HCT116 (cell line): ENCODE results near the gene COL23A1. TPM values are rescaled to one million over a fixed set of nuclear protein-coding genes. Genes with fewer than 3 reads are reported as not detected.

ENCODE experiments used
- ATAC-seq: fragments of 200-7000 bp; cut with Tn5 transposase; 2 replicates; pipeline ENCODE4 v1.9.1; 2020; ENCODE audit warnings: mild to moderate bottlenecking, moderate library complexity
- BruUV-seq: library from RNA; stranded (reverse); fragments of 400-500 nt; replicated peaks from 2 replicates; lab custom pipeline; 2021; lab: Mats Ljungman, UMichigan
- CTCF ChIA-PET: fragments of 300-600 bp; sonication (Branson Sonifier 250); formaldehyde crosslinking; loops from one replicate; lab custom pipeline; 2021; ENCODE audit warnings: antibody characterized with exemption; lab: Charles Lee
- POLR2A ChIA-PET: fragments of 300-600, 350-600 bp; sonication (Branson Sonifier 250); formaldehyde crosslinking; loops from one replicate; lab custom pipeline; 2021; ENCODE audit warnings: antibody characterized with exemption; lab: Charles Lee
- RAD21 ChIA-PET, 2 experiments: fragments of 300-600 bp; sonication (Branson Sonifier 250); formaldehyde crosslinking; loops; one replicate each; lab custom pipeline; 2023; ENCODE audit warnings: low total read pairs in 2 of 2; ENCODE audit not compliant: uncharacterized antibody in 2 of 2, unreplicated experiment in 2 of 2, low non-redundant PET in 1 of 2; lab: Charles Lee
- DNase-seq: peaks from one replicate; pipeline ENCODE4 v3.0.0-alpha.2; 2010; ENCODE audit warnings: low read depth, low spot score
- H2AFZ ChIP-seq: fragments of 200-600 bp; shearing (Covaris generic), sonication (generic); 2 replicates; pipeline ENCODE4 v1.6.1; 2017; ENCODE audit warnings: low read depth, mixed run types, mixed read lengths, antibody characterized with exemption, low read length; ENCODE audit not compliant: poor library complexity, severe bottlenecking
- H3K27ac ChIP-seq: 2 replicates; pipeline ENCODE4 v1.5.1; 2012; ENCODE audit warnings: low read depth, low read length
- H3K27me3 ChIP-seq: fragments of 200-600 bp; sonication (generic); 2 replicates; pipeline ENCODE4 v1.6.1; 2016; ENCODE audit warnings: mixed run types, low read length, mixed read lengths; ENCODE audit not compliant: insufficient read depth
- H3K36me3 ChIP-seq, 2 experiments: fragments of 200-500 bp in 1 of 2; fragments of 200-600 bp in 1 of 2; sonication (Bioruptor generic) in 1 of 2; sonication (generic) in 1 of 2; 2 replicates each; pipeline versions ENCODE4 v1.5.1 to v1.6.1; 2014 to 2016; ENCODE audit warnings: low read length in 2 of 2, inconsistent platforms in 1 of 2, mixed read lengths in 1 of 2, mixed run types in 1 of 2; ENCODE audit not compliant: insufficient read depth in 2 of 2, control insufficient read depth in 1 of 2
- H3K4me1 ChIP-seq, 2 experiments: fragments of 200-600 bp in 1 of 2; sonication (generic) in 1 of 2; 2 replicates each; pipeline versions ENCODE4 v1.5.1 to v1.6.1; 2012 to 2017; ENCODE audit warnings: low read length in 2 of 2, inconsistent platforms in 1 of 2, mild to moderate bottlenecking in 1 of 2, mixed read lengths in 1 of 2, mixed run types in 1 of 2, moderate library complexity in 1 of 2; ENCODE audit not compliant: insufficient read depth in 2 of 2, control insufficient read depth in 1 of 2
- H3K4me2 ChIP-seq: fragments of 200-600 bp; sonication (generic); 2 replicates; pipeline ENCODE4 v1.6.1; 2017; ENCODE audit warnings: mixed run types, low read length, mixed read lengths
- H3K4me3 ChIP-seq, 2 experiments: fragments of 200-600 bp in 1 of 2; sonication (generic) in 1 of 2; replicated peaks in 1 of 2; 2 replicates each; pipeline ENCODE4 v1.5.1; 2011 to 2016; ENCODE audit warnings: low read length in 2 of 2, control low read depth in 1 of 2, low read depth in 1 of 2, mild to moderate bottlenecking in 1 of 2, mixed read lengths in 1 of 2, mixed run types in 1 of 2
- H3K79me2 ChIP-seq: fragments of 200-600 bp; sonication (generic); 2 replicates; pipeline ENCODE4 v1.6.1; 2017; ENCODE audit warnings: mild to moderate bottlenecking, mixed run types, low read length, moderate library complexity, mixed read lengths; ENCODE audit not compliant: insufficient read depth
- H3K9ac ChIP-seq: fragments of 200-600 bp; sonication (generic); 2 replicates; pipeline ENCODE4 v1.6.1; 2016; ENCODE audit warnings: low read length, mixed read lengths
- H3K9me2 ChIP-seq: fragments of 200-600 bp; sonication (generic), shearing (Covaris generic); 2 replicates; pipeline ENCODE4 v1.6.1; 2017; ENCODE audit warnings: mixed run types, mild to moderate bottlenecking, moderate library complexity; ENCODE audit not compliant: insufficient read depth
- H3K9me3 ChIP-seq, 2 experiments: fragments of 200-500 bp in 1 of 2; fragments of 200-600 bp in 1 of 2; sonication (Bioruptor generic) in 1 of 2; sonication (generic) in 1 of 2; 2 replicates each; pipeline ENCODE4 v1.6.1; 2014 to 2017; ENCODE audit warnings: low read length in 2 of 2, mixed read lengths in 2 of 2, inconsistent platforms in 1 of 2, low read depth in 1 of 2, mild to moderate bottlenecking in 1 of 2, mixed run types in 1 of 2, moderate library complexity in 1 of 2; ENCODE audit not compliant: control insufficient read depth in 1 of 2, insufficient read depth in 1 of 2
- H4K20me1 ChIP-seq: fragments of 200-600 bp; sonication (generic), shearing (Covaris generic); 2 replicates; pipeline ENCODE4 v1.6.1; 2017; ENCODE audit warnings: mixed run types, mild to moderate bottlenecking, moderate library complexity; ENCODE audit not compliant: insufficient read depth
- ATF3 ChIP-seq: IDR thresholded peaks from 2 replicates; pipeline ENCODE4 v1.6.1; 2012
- CEBPB ChIP-seq: IDR thresholded peaks from 2 replicates; pipeline ENCODE4 v1.6.1; 2012; ENCODE audit warnings: low read depth
- CTCF ChIP-seq, 3 experiments: fragments of 200-600 bp in 1 of 3; sonication (generic) in 1 of 3; IDR thresholded peaks in 2 of 3; conservative IDR thresholded peaks in 1 of 3; 2 replicates each; pipeline ENCODE4 v1.5.1; 2012 to 2017; ENCODE audit warnings: low read depth in 2 of 3, low read length in 2 of 3, antibody characterized with exemption in 1 of 3, borderline replicate concordance in 1 of 3, control low read depth in 1 of 3, mild to moderate bottlenecking in 1 of 3, mixed read lengths in 1 of 3, mixed run types in 1 of 3, moderate library complexity in 1 of 3; ENCODE audit not compliant: insufficient read depth in 1 of 3
- EGR1 ChIP-seq: IDR thresholded peaks from 2 replicates; pipeline ENCODE4 v1.6.1; 2012; ENCODE audit warnings: low read depth
- ELF1 ChIP-seq: IDR thresholded peaks from 2 replicates; pipeline ENCODE4 v1.6.1; 2012; ENCODE audit warnings: low read depth, borderline replicate concordance
- EZH2 ChIP-seq: fragments of 200-600 bp; sonication (generic); IDR thresholded peaks from 2 replicates; pipeline ENCODE4 v1.6.1; 2017; ENCODE audit warnings: antibody characterized with exemption, mixed run types
- EZH2phosphoT487 ChIP-seq: fragments of 200-600 bp; IDR thresholded peaks from 2 replicates; pipeline ENCODE4 v1.6.1; 2018; ENCODE audit warnings: antibody characterized with exemption, borderline replicate concordance
- FOSL1 ChIP-seq: IDR thresholded peaks from 2 replicates; pipeline ENCODE4 v1.6.1; 2012; ENCODE audit warnings: low read depth
- JUND ChIP-seq: IDR thresholded peaks from 2 replicates; pipeline ENCODE4 v1.6.1; 2012
- MAX ChIP-seq: IDR thresholded peaks from 2 replicates; pipeline ENCODE4 v1.6.1; 2012
- POLR2AphosphoS5 ChIP-seq: IDR thresholded peaks from 2 replicates; pipeline ENCODE4 v1.6.1; 2011; ENCODE audit warnings: mild to moderate bottlenecking, low read depth, low read length, moderate library complexity
- RAD21 ChIP-seq: IDR thresholded peaks from 2 replicates; pipeline ENCODE4 v1.6.1; 2012; ENCODE audit warnings: low read depth, mild to moderate bottlenecking
- SRF ChIP-seq: IDR thresholded peaks from 2 replicates; pipeline ENCODE4 v1.6.1; 2012; ENCODE audit warnings: low read depth
- YY1 ChIP-seq: IDR thresholded peaks from 2 replicates; pipeline ENCODE4 v1.6.1; 2011; ENCODE audit warnings: low read length, low read depth, moderate library complexity, mild to moderate bottlenecking; ENCODE audit not compliant: insufficient replicate concordance; ENCODE audit errors: extremely low read depth
- ZBTB33 ChIP-seq: IDR thresholded peaks from 2 replicates; pipeline ENCODE4 v1.6.1; 2011; ENCODE audit warnings: mild to moderate bottlenecking, low read length, moderate library complexity; ENCODE audit not compliant: insufficient replicate concordance; ENCODE audit errors: extremely low read depth
- ZFX ChIP-seq: fragments of 450-650 bp; IDR thresholded peaks from 2 replicates; pipeline ENCODE4 v1.6.1; 2017
- ZNF274 ChIP-seq: fragments of 200-500 bp; sonication (Bioruptor generic); IDR thresholded peaks from 2 replicates; pipeline ENCODE4 v1.6.1; 2014; ENCODE audit warnings: mild to moderate bottlenecking, low read depth, low read length, inconsistent platforms
- intact Hi-C: fragments of 100-400 bp; cut with micrococcal nuclease; formaldehyde crosslinking; loops from 2 replicates; pipeline ENCODE4 v1.10.0; 2022
- total RNA-seq: library from RNA; stranded (reverse); gene quantifications from one replicate; pipeline ENCODE4 v1.2.1, GENCODE V29; 2021; ENCODE audit not compliant: unreplicated experiment

Gene COL23A1
- total RNA-seq, 1 experiment from 2014 or later = not detected

- RAD21 ChIA-PET = no interaction called here
- BruUV-seq = no TSS peak
Observed at GRCh38 chr5:178357678-178358077, 232.5 kb downstream of the COL23A1 start.

More at GRCh38 chr5:178357678-178358077, 232.5 kb downstream of the COL23A1 start:
- no peak overlapping the region for H3K9ac ChIP-seq
- no peaks in the 10 kb centered on the region for H3K4me1 ChIP-seq
- H2AFZ ChIP-seq = no peak overlapping the region
- no peak overlapping the region for H3K27ac ChIP-seq
- no peak overlapping the region for H3K4me3 ChIP-seq
- H3K9me2 ChIP-seq = no peaks in the 10 kb centered on the region
- intact Hi-C loops = no loop called here
- no peak overlapping the region for H3K4me2 ChIP-seq
- TF ChIP-seq RAD21 (no peak), ELF1 (no peak), EZH2 (no peak), SRF (no peak), ZBTB33 (no peak), EGR1 (no peak), ZFX (no peak), CTCF (IDR thresholded peaks at IDR 0.05 in 2 of 3, conservative IDR thresholded peaks at IDR 0.05 in 1 of 3; ENCODE audit: borderline replicate concordance in 1 of 3, insufficient read depth in 1 of 3, low read depth in 2 of 3, low read length in 2 of 3) (no peak), CEBPB (no peak), ZNF274 (no peak), ATF3 (no peak), YY1 (no peak), POLR2AphosphoS5 (no peak), FOSL1 (no peak), JUND (no peak), MAX (no peak), EZH2phosphoT487 (no peak)
- POLR2A ChIA-PET = no interaction called here
- DNase-seq (no peak), ATAC-seq (no peak)
- H3K79me2 ChIP-seq = no peaks in the 10 kb centered on the region
- no peaks in the 10 kb centered on the region for H4K20me1 ChIP-seq
- H3K36me3 ChIP-seq = no peaks in the 10 kb centered on the region
- peaks cover 10% of the 10 kb centered on the region; the same call in 1 of the 2 replicates for H3K27me3 ChIP-seq
- CTCF ChIA-PET = no interaction called here
- H3K9me3 ChIP-seq = no peaks in the 10 kb centered on the region
